H1 (cell line): ENCODE data around the gene WNT3A. TPM values are rescaled to one million over a fixed set of nuclear protein-coding genes. Genes with fewer than 3 reads are reported as not detected.

Experiments used
- CTCF ChIA-PET: fragments of 300-600 bp; sonication (Branson Sonifier 250); formaldehyde crosslinking; loops from one replicate; lab custom pipeline; 2021; ENCODE audit not compliant: partially characterized antibody; lab: Charles Lee
- POLR2A ChIA-PET: fragments of 300-600 bp; sonication (Branson Sonifier 250); formaldehyde crosslinking; loops from one replicate; lab custom pipeline; 2021; ENCODE audit warnings: inconsistent platforms; ENCODE audit not compliant: partially characterized antibody; lab: Charles Lee
- DNase-seq, 2 experiments: peaks; one replicate each; pipeline versions ENCODE4 v3.0.0 to v3.0.0-alpha.2; 2010 to 2022; ENCODE audit warnings: low spot score in 2 of 2, low read depth in 1 of 2, mixed read lengths in 1 of 2
- FAIRE-seq: peaks from 2 replicates; lab custom pipeline; 2011; peaks lifted over from hg19 to GRCh38; lab: Jason Lieb, UNC
- H2AFZ ChIP-seq: 2 replicates; pipeline ENCODE4 v1.8.1; 2012; ENCODE audit warnings: low read length, inconsistent platforms
- H2AK5ac ChIP-seq: 2 replicates; pipeline ENCODE4 v1.6.1; 2013; ENCODE audit warnings: low read depth, low read length
- H2BK120ac ChIP-seq: replicated peaks from 2 replicates; pipeline ENCODE3; 2013; ENCODE audit warnings: low read depth, low read length, inconsistent platforms
- H2BK12ac ChIP-seq: 2 replicates; pipeline ENCODE4 v1.6.1; 2013; ENCODE audit warnings: low read depth, low read length
- H2BK15ac ChIP-seq: 2 replicates; pipeline ENCODE4 v1.6.1; 2013; ENCODE audit warnings: low read length
- H2BK20ac ChIP-seq: 2 replicates; pipeline ENCODE4 v1.6.1; 2013; ENCODE audit warnings: low read length
- H2BK5ac ChIP-seq: 2 replicates; pipeline ENCODE4 v1.6.1; 2013; ENCODE audit warnings: low read depth, low read length
- H3K14ac ChIP-seq: 2 replicates; pipeline ENCODE4 v1.6.1; 2013; ENCODE audit warnings: inconsistent platforms; ENCODE audit not compliant: insufficient read length
- H3K18ac ChIP-seq: 2 replicates; pipeline ENCODE4 v1.6.1; 2013; ENCODE audit warnings: low read length; ENCODE audit errors: extremely low read depth
- H3K23ac ChIP-seq: 2 replicates; pipeline ENCODE4 v1.6.1; 2013; ENCODE audit warnings: inconsistent platforms; ENCODE audit not compliant: insufficient read length
- H3K23me2 ChIP-seq: 2 replicates; pipeline ENCODE4 v1.6.1; 2013; ENCODE audit warnings: low read depth, low read length
- H3K27ac ChIP-seq: 2 replicates; pipeline ENCODE4 v1.6.1; 2011; ENCODE audit warnings: low read depth, low read length, inconsistent platforms
- H3K27me3 ChIP-seq, 4 experiments: replicated peaks in 1 of 4; 1 replicate in 1 of 4; 2 replicates in 3 of 4; pipeline versions ENCODE4 v1.6.1 to v1.8.1; 2011 to 2013; ENCODE audit warnings: low read length in 3 of 4, mild to moderate bottlenecking in 3 of 4, inconsistent platforms in 2 of 4, mixed read lengths in 2 of 4, moderate library complexity in 1 of 4; ENCODE audit not compliant: control insufficient read depth in 3 of 4, insufficient read depth in 3 of 4; ENCODE audit errors: extremely low read depth in 1 of 4
- H3K36me3 ChIP-seq, 4 experiments: 2 replicates each; pipeline versions ENCODE4 v1.6.1 to v1.8.1; 2011 to 2013; ENCODE audit warnings: mild to moderate bottlenecking in 4 of 4, low read length in 3 of 4, moderate library complexity in 2 of 4, control low read depth in 1 of 4, inconsistent platforms in 1 of 4; ENCODE audit not compliant: insufficient read depth in 4 of 4, control insufficient read depth in 2 of 4
- H3K4ac ChIP-seq: replicated peaks from 2 replicates; pipeline ENCODE3; 2013; ENCODE audit warnings: low read length, low read depth, mixed read lengths, inconsistent platforms; ENCODE audit not compliant: insufficient read length
- H3K4me1 ChIP-seq, 4 experiments: replicated peaks in 1 of 4; 1 replicate in 1 of 4; 2 replicates in 3 of 4; pipeline versions ENCODE4 v1.6.1 to v1.8.1; 2011 to 2013; ENCODE audit warnings: low read length in 3 of 4, inconsistent platforms in 2 of 4, mixed read lengths in 1 of 4; ENCODE audit not compliant: insufficient read depth in 4 of 4, control insufficient read depth in 3 of 4
- H3K4me2 ChIP-seq, 2 experiments: 2 replicates each; pipeline versions ENCODE4 v1.6.1 to v1.8.1; 2011 to 2013; ENCODE audit warnings: low read depth in 2 of 2, low read length in 2 of 2, control low read depth in 1 of 2, inconsistent platforms in 1 of 2, mild to moderate bottlenecking in 1 of 2; ENCODE audit not compliant: insufficient read depth in 1 of 2
- H3K4me3 ChIP-seq, 4 experiments: fragments of 200-600, 300-600 bp in 1 of 4; sonication (generic), shearing (Covaris generic), sonication (Bioruptor Twin) in 1 of 4; 2 replicates each; pipeline versions ENCODE4 v1.5.1 to v1.8.1; 2011 to 2016; ENCODE audit warnings: low read length in 4 of 4, low read depth in 3 of 4, control low read depth in 2 of 4, inconsistent platforms in 2 of 4, mild to moderate bottlenecking in 2 of 4, mixed read lengths in 1 of 4, moderate library complexity in 1 of 4; ENCODE audit not compliant: insufficient read depth in 2 of 4; ENCODE audit errors: extremely low read depth in 1 of 4
- H3K56ac ChIP-seq: replicated peaks from 2 replicates; pipeline ENCODE3; 2013; ENCODE audit warnings: low read depth, mild to moderate bottlenecking, mixed read lengths, low read length, inconsistent platforms; ENCODE audit not compliant: insufficient read length
- H3K79me1 ChIP-seq: 2 replicates; pipeline ENCODE4 v1.6.1; 2013; ENCODE audit warnings: low read depth, low read length, control low read depth
- H3K79me2 ChIP-seq, 2 experiments: 2 replicates each; pipeline versions ENCODE4 v1.6.1 to v1.8.1; 2012 to 2013; ENCODE audit warnings: low read length in 2 of 2, mild to moderate bottlenecking in 2 of 2, inconsistent platforms in 1 of 2; ENCODE audit not compliant: insufficient read depth in 2 of 2, control insufficient read depth in 1 of 2
- H3K9ac ChIP-seq, 4 experiments: replicated peaks in 1 of 4; 1 replicate in 1 of 4; 2 replicates in 3 of 4; pipeline versions ENCODE4 v1.6.1 to v1.8.1; 2011 to 2013; ENCODE audit warnings: low read depth in 3 of 4, low read length in 3 of 4, control low read depth in 2 of 4, mild to moderate bottlenecking in 2 of 4, moderate library complexity in 2 of 4, inconsistent platforms in 1 of 4; ENCODE audit errors: extremely low read depth in 1 of 4
- H3K9me3 ChIP-seq, 2 experiments: 2 replicates each; pipeline versions ENCODE4 v1.6.1 to v1.8.1; 2012 to 2013; ENCODE audit warnings: mild to moderate bottlenecking in 2 of 2, moderate library complexity in 2 of 2, control low read depth in 1 of 2, inconsistent platforms in 1 of 2, low read depth in 1 of 2, low read length in 1 of 2, mixed read lengths in 1 of 2; ENCODE audit not compliant: insufficient read depth in 2 of 2
- H4K20me1 ChIP-seq, 2 experiments: replicated peaks in 1 of 2; 2 replicates each; pipeline versions ENCODE3 to v1.8.1; 2011 to 2013; ENCODE audit warnings: inconsistent platforms in 2 of 2, low read length in 2 of 2, mild to moderate bottlenecking in 1 of 2; ENCODE audit not compliant: insufficient read depth in 2 of 2, control insufficient read depth in 1 of 2
- H4K5ac ChIP-seq: 2 replicates; pipeline ENCODE4 v1.6.1; 2013; ENCODE audit warnings: low read length, low read depth, mixed read lengths, inconsistent platforms; ENCODE audit not compliant: insufficient read length
- H4K8ac ChIP-seq: 2 replicates; pipeline ENCODE4 v1.8.0; 2013; ENCODE audit warnings: mild to moderate bottlenecking, moderate library complexity, low read length, inconsistent platforms; ENCODE audit not compliant: insufficient read depth; ENCODE audit errors: extremely low read depth
- H4K91ac ChIP-seq: replicated peaks from 2 replicates; pipeline ENCODE3; 2013; ENCODE audit warnings: low read length, mixed read lengths, inconsistent platforms; ENCODE audit not compliant: insufficient read length
- NRF1 ChIP-seq: IDR thresholded peaks from 2 replicates; pipeline ENCODE4 v1.6.1; 2011; ENCODE audit warnings: mild to moderate bottlenecking, low read depth, low read length, improper control_type of control experiment
- WGBS, 2 experiments: shearing (Covaris generic) in 1 of 2; methylation state at CpG; one replicate each; pipeline versions ENCODE4 v1.1.6 to v1.1.7; 2013 to 2015; ENCODE audit warnings: low lambda C conversion rate in 2 of 2, mixed read lengths in 2 of 2, inconsistent platforms in 1 of 2, low coverage in 1 of 2, missing lambda C conversion rate in 1 of 2; ENCODE audit not compliant: insufficient replicate concordance in 2 of 2, insufficient coverage in 1 of 2, insufficient read length in 1 of 2; ENCODE audit errors: extremely low coverage in 1 of 2, missing lambda C conversion rate in 1 of 2; 5-methylcytosine and 5-hydroxymethylcytosine counted together
- polyA plus RNA-seq, 7 experiments: library from polyadenylated mRNA; depleted of rRNA in 3 of 7; stranded (reverse) in 5 of 7; unstranded in 2 of 7; fragments of >200 nt in 5 of 7; fragments of 200-250 nt in 2 of 7; gene quantifications; 1 replicate in 5 of 7; 2 replicates in 1 of 7; 4 replicates in 1 of 7; pipeline versions ENCODE4 v1.2.1 to v1.2.3, GENCODE V29; 2011 to 2013; ENCODE audit warnings: missing spikeins in 2 of 7, mixed read lengths in 2 of 7
- total RNA-seq: library from RNA; stranded (reverse); fragmentation: NEBNext Ultra II Directional; extraction: Animal tissue kit (Norgen Biotek cat#: 25700); gene quantifications from 2 replicates; pipeline ENCODE4 v1.2.1, GENCODE V29; 2021

The WNT3A gene
- total and polyA plus RNA-seq, 2 of the 8 experiments (the other 6 are each of a cell fraction or from before 2014, with no cell fraction given) = 0.08 to 0.19 TPM

DNA sequence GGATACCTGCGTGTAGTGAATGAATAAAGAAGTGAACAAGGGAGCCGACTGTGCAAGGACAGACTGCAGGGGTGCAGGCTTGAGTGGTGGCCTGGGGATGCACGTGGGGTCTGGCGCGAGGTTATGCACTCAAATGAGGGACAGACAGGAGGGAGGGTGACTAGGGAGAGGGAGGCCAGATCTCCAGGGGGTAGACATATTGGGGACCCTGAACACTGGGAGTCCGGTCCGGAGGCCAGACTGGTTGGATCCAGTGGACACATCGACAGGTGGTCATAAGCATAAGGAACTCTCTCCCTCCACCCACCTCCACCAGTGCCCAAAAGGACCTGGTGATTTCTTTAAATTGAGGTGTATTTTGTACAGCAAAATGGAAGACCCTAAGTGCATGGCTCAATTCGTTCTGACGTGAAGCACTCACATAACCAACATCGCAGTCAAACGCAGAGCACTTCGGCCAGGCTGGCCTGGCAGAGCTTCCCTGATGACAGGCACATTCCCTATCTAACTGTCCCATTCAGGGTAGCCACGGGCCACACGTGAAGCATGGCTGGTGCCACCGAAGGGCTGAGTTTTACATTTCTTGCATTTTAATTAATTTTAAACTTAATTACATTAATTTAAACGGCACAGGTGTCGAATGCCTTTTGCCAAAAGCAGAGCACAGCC, 14.0 kb downstream of the WNT3A start:
- H2BK20ac ChIP-seq = no peak overlapping the region
- no peak overlapping the region for H4K8ac ChIP-seq
- H3K4me1 ChIP-seq = no peaks in the 10 kb centered on the region
- H3K36me3 ChIP-seq = no peaks in the 10 kb centered on the region
- H2BK12ac ChIP-seq = no peak overlapping the region
- no peak overlapping the region for H3K4me3 ChIP-seq
- no peak overlapping the region for H3K23ac ChIP-seq
- no peak for TF ChIP-seq NRF1
- no peak overlapping the region for H3K27ac ChIP-seq
- CTCF ChIA-PET = interaction anchor here (1.7 to 8.3 kb wide), 3 partner anchors 10 to 22 kb away, joined by 5 to 64 read pairs (median 6); partner anchors contain the start of gene WNT3A
- H2BK5ac ChIP-seq = no peak overlapping the region
- no peak overlapping the region for H2AK5ac ChIP-seq
- no peak overlapping the region for H2BK15ac ChIP-seq
- no peaks in the 10 kb centered on the region for H3K9me3 ChIP-seq
- H3K9ac ChIP-seq = no peak overlapping the region
- H3K79me2 ChIP-seq = no peaks in the 10 kb centered on the region
- peak in 1 of 2 experiments; percentile 27 for DNase-seq
- no peak overlapping the region for H2BK120ac ChIP-seq
- POLR2A ChIA-PET = no interaction called here
- H4K5ac ChIP-seq = no peak overlapping the region
- 91% methylated on average over 18 of the region's 18 CpGs; no CpG with 5 or more reads in 1 of the 2 experiments for WGBS, 2 experiments
- no peak overlapping the region for H3K18ac ChIP-seq
- no peak overlapping the region for H3K14ac ChIP-seq
- no peak for FAIRE-seq
- H3K79me1 ChIP-seq = no peaks in the 10 kb centered on the region
- H3K4ac ChIP-seq = no peak overlapping the region
- H4K91ac ChIP-seq = no peak overlapping the region
- 0 out of 2 replicates have a peak, but pooled peaks cover 2% of the 10 kb centered on the region for H3K23me2 ChIP-seq
- H3K27me3 ChIP-seq = peaks cover 0 to 11% (median under 1%) of the 10 kb centered on the region in 4 experiments; a peak in 3 of 7 replicates
- no peak overlapping the region for H3K4me2 ChIP-seq
- H3K56ac ChIP-seq = no peak overlapping the region
- no peak overlapping the region for H2AFZ ChIP-seq
- no peaks in the 10 kb centered on the region for H4K20me1 ChIP-seq
